ENCODE data around the gene METTL21C. TPM values are rescaled to one million over a fixed set of nuclear protein-coding genes. Genes with fewer than 3 reads are reported as not detected.

METTL21C gene
- polyA plus RNA-seq, 1 donor from 2014 or later = not detected

GRCh38 chr13:102742101-102742500, 47.3 kb upstream of the METTL21C start:
- Histone ChIP-seq H3K4me2 (ENCODE audit: low read length) (no peak overlapping the region), H4K20me1 (ENCODE audit: insufficient read depth) (no peaks in the 10 kb centered on the region), H3K9me3 (ENCODE audit: low read length) (no peaks in the 10 kb centered on the region), H3K36me3 (ENCODE audit: insufficient read depth, low read length) (no peaks in the 10 kb centered on the region), H3F3A (ENCODE audit: insufficient read depth, low read length, poor library complexity, severe bottlenecking) (no peaks in the 10 kb centered on the region), H3K4me3 (ENCODE audit: low read length) (no peak overlapping the region), H3K9me2 (ENCODE audit: insufficient read depth, low read length) (no peaks in the 10 kb centered on the region), H3K79me2 (replicated peaks; ENCODE audit: insufficient read depth, low read length) (no peaks in the 10 kb centered on the region), H3K27ac (ENCODE audit: low read length) (no peak overlapping the region), H3K27me3 (ENCODE audit: insufficient read depth, low read depth, low read length) (no peaks in the 10 kb centered on the region), H3K9ac (ENCODE audit: low read length) (no peak overlapping the region), H2AFZ (ENCODE audit: low read depth, low read length) (no peak overlapping the region)
- TF ChIP-seq MXI1 (conservative IDR thresholded peaks at IDR 0.05; ENCODE audit: poor library complexity, severe bottlenecking) (no peak), TAF1 (IDR thresholded peaks at IDR 0.05; ENCODE audit: low read depth) (no peak), SMC3 (conservative IDR thresholded peaks at IDR 0.05; ENCODE audit: poor library complexity) (no peak), EP300 (conservative IDR thresholded peaks at IDR 0.05; ENCODE audit: poor library complexity, severe bottlenecking) (no peak), RAD21 (conservative IDR thresholded peaks at IDR 0.05) (no peak), EZH2 (IDR thresholded peaks at IDR 0.05; ENCODE audit: borderline replicate concordance, insufficient read depth, low read length, poor library complexity, severe bottlenecking) (no peak), REST (IDR thresholded peaks at IDR 0.05; ENCODE audit: borderline replicate concordance) (no peak), POLR2AphosphoS5 (IDR thresholded peaks at IDR 0.05) (no peak), CTCF (IDR thresholded peaks at IDR 0.05; ENCODE audit: poor library complexity, severe bottlenecking) (no peak)

GRCh38 chr13:102729560-102730270, 34.9 kb upstream of the METTL21C start:
- H3K79me2 ChIP-seq (replicated peaks; ENCODE audit: insufficient read depth, low read length) = no peaks in the 10 kb centered on the region
- no peak overlapping the region for H3K27ac ChIP-seq (ENCODE audit: low read length)
- no peak overlapping the region for H3K4me2 ChIP-seq (ENCODE audit: low read length)

More at GRCh38 chr13:102729560-102730270, 34.9 kb upstream of the METTL21C start:
- H3F3A ChIP-seq (ENCODE audit: insufficient read depth, low read length, poor library complexity, severe bottlenecking) = no peaks in the 10 kb centered on the region
- no peaks in the 10 kb centered on the region for H4K20me1 ChIP-seq (ENCODE audit: insufficient read depth)
- no peak overlapping the region for H3K9ac ChIP-seq (ENCODE audit: low read length)
- no peaks in the 10 kb centered on the region for H3K9me3 ChIP-seq (ENCODE audit: low read length)
- TF ChIP-seq SMC3 (conservative IDR thresholded peaks at IDR 0.05; ENCODE audit: poor library complexity) = no peak
- TF ChIP-seq EZH2 (IDR thresholded peaks at IDR 0.05; ENCODE audit: borderline replicate concordance, insufficient read depth, low read length, poor library complexity, severe bottlenecking) = no peak
- TF ChIP-seq REST (IDR thresholded peaks at IDR 0.05; ENCODE audit: borderline replicate concordance) = no peak
- no peak for TF ChIP-seq POLR2AphosphoS5 (IDR thresholded peaks at IDR 0.05)
- no peak for TF ChIP-seq MXI1 (conservative IDR thresholded peaks at IDR 0.05; ENCODE audit: poor library complexity, severe bottlenecking)
- no peak for TF ChIP-seq CTCF (IDR thresholded peaks at IDR 0.05; ENCODE audit: poor library complexity, severe bottlenecking)
- no peak for TF ChIP-seq EP300 (conservative IDR thresholded peaks at IDR 0.05; ENCODE audit: poor library complexity, severe bottlenecking)
- TF ChIP-seq RAD21 (conservative IDR thresholded peaks at IDR 0.05) = no peak
- TF ChIP-seq TAF1 (IDR thresholded peaks at IDR 0.05; ENCODE audit: low read depth) = no peak
- no peak overlapping the region for H2AFZ ChIP-seq (ENCODE audit: low read depth, low read length)
- H3K36me3 ChIP-seq (ENCODE audit: insufficient read depth, low read length) = no peaks in the 10 kb centered on the region
- no peak overlapping the region for H3K4me3 ChIP-seq (ENCODE audit: low read length)
- no peaks in the 10 kb centered on the region for H3K9me2 ChIP-seq (ENCODE audit: insufficient read depth, low read length)
- H3K27me3 ChIP-seq (ENCODE audit: insufficient read depth, low read depth, low read length) = no peaks in the 10 kb centered on the region

Data from neural cell (in vitro differentiated cells).